ENCODE measurements around the gene PCIF1. TPM values are rescaled to one million over a fixed set of nuclear protein-coding genes. Genes with fewer than 3 reads are reported as not detected.

The PCIF1 gene
- total RNA-seq (2014; rRNA removed): 18.4 and 20.2 TPM in 2 replicates
- percentile 85 among the genes with signal in this experiment for Bru-seq, nascent RNA
- BruChase-seq, experiment 1, labeled RNA remaining after a 6-hour chase: percentile 86 among the genes with signal in this experiment
- BruChase-seq, experiment 2, labeled RNA remaining after a 2-hour chase: percentile 81 among the genes with signal in this experiment
- long read RNA-seq, transcript PCIF1-201 (17 exons, 2,747 nt): major isoform, 78 of 121 reads
- long read RNA-seq, partial matches to known transcripts: 24 of 121 reads
- long read RNA-seq, other reads (novel, unspliced or antisense): 16 of 121 reads

GRCh38 chr20:45934586-45935415, at the start of gene PCIF1:
Gene PCIF1 (plus strand): TSS chr20:45934683. CDS start chr20:45939000, 4,317 bp downstream.
- CTCF ChIA-PET: interaction anchor here (0.6 to 0.7 kb wide), 2 partner anchors 14 to 78 kb away, joined by 4 to 13 read pairs; partner anchors contain the start of genes ACOT8 and ZSWIM3
- no peaks in the 10 kb centered on the region for H3K9me2 ChIP-seq (replicated peaks; ENCODE audit: low read length)
- H3K36me3 ChIP-seq (ENCODE audit: low read depth, low read length): peaks cover 24% of the 10 kb centered on the region
- peak within 1 kb of the TSS; percentile 58 for H2AFZ ChIP-seq (ENCODE audit: low read length)
- no TSS peak for BruUV-seq (replicated peaks)
- H3K79me2 ChIP-seq (ENCODE audit: low read length): peaks cover 38% of the 10 kb centered on the region
- H3K4me2 ChIP-seq (ENCODE audit: low read length): peak within 1 kb of the TSS; percentile 97
- no peaks in the 10 kb centered on the region for H3F3A ChIP-seq (ENCODE audit: low read length, unreplicated experiment)
- no peaks in the 10 kb centered on the region for H3K9me3 ChIP-seq (ENCODE audit: low read length)
- POLR2A ChIA-PET (ENCODE audit: unreplicated experiment): interaction anchor here (0.5 to 1.6 kb wide), 15 partner anchors 23 to 320 kb away, joined by 3 to 28 read pairs (median 5); partner anchors contain the start of genes PLTP and SNX21
- H3K4me3 ChIP-seq (ENCODE audit: low read length): peak within 1 kb of the TSS; percentile 91
- H3K4me1 ChIP-seq (ENCODE audit: insufficient read depth, low read length): peaks cover 12% of the 10 kb centered on the region; the same call in 1 of the 2 replicates
- H4K20me1 ChIP-seq (ENCODE audit: low read length): no peaks in the 10 kb centered on the region
- peak within 1 kb of the TSS; percentile 91 for H3K27ac ChIP-seq (ENCODE audit: low read length)
- peak; percentile 99 for DNase-seq
- peak; percentile 81 for ATAC-seq
- peak within 1 kb of the TSS; percentile 99 for H3K9ac ChIP-seq (ENCODE audit: low read length)
- no peak for TF ChIP-seq EZH2 (IDR thresholded peaks at IDR 0.05; ENCODE audit: low read length, unreplicated experiment)
- TF ChIP-seq EZH2phosphoT487 (IDR thresholded peaks at IDR 0.05; ENCODE audit: borderline replicate concordance, low read length): no peak
- no peak for TF ChIP-seq CTCF (conservative IDR thresholded peaks at IDR 0.05; ENCODE audit: low read depth, low read length)
- no peaks in the 10 kb centered on the region for H3K27me3 ChIP-seq (ENCODE audit: low read length)
- intact Hi-C loops (cut with micrococcal nuclease): loop anchor here (1.0 to 10.0 kb wide), 3 partner anchors 120 to 520 kb away; partner anchors contain the start of genes PIGT and UBE2C

GRCh38 chr20:45886590-45887345, 47.7 kb upstream of the PCIF1 start:
- no peaks in the 10 kb centered on the region for H3K9me2 ChIP-seq (replicated peaks; ENCODE audit: low read length)
- BruUV-seq (replicated peaks): no TSS peak
- CTCF ChIA-PET: no interaction called here
- H3K79me2 ChIP-seq (ENCODE audit: low read length): peaks cover 40% of the 10 kb centered on the region
- TF ChIP-seq CTCF (conservative IDR thresholded peaks at IDR 0.05; ENCODE audit: low read depth, low read length) (no peak), EZH2 (IDR thresholded peaks at IDR 0.05; ENCODE audit: low read length, unreplicated experiment) (no peak), EZH2phosphoT487 (IDR thresholded peaks at IDR 0.05; ENCODE audit: borderline replicate concordance, low read length) (no peak)
- H2AFZ ChIP-seq (ENCODE audit: low read length): no peak overlapping the region
- no peaks in the 10 kb centered on the region for H4K20me1 ChIP-seq (ENCODE audit: low read length)
- H3F3A ChIP-seq (ENCODE audit: low read length, unreplicated experiment): no peaks in the 10 kb centered on the region
- H3K27ac ChIP-seq (ENCODE audit: low read length): no peak overlapping the region
- ATAC-seq (no peak), DNase-seq (no peak)
- no peak overlapping the region for H3K4me3 ChIP-seq (ENCODE audit: low read length)
- intact Hi-C loops (cut with micrococcal nuclease): no loop called here
- H3K9ac ChIP-seq (ENCODE audit: low read length): no peak overlapping the region
- POLR2A ChIA-PET (ENCODE audit: unreplicated experiment): no interaction called here
- peaks cover 27% of the 10 kb centered on the region for H3K4me1 ChIP-seq (ENCODE audit: insufficient read depth, low read length)
- no peaks in the 10 kb centered on the region for H3K27me3 ChIP-seq (ENCODE audit: low read length)
- H3K36me3 ChIP-seq (ENCODE audit: low read depth, low read length): peaks cover 14% of the 10 kb centered on the region
- H3K9me3 ChIP-seq (ENCODE audit: low read length): no peaks in the 10 kb centered on the region
- no peak overlapping the region for H3K4me2 ChIP-seq (ENCODE audit: low read length)

All from PC-3 (cell line).